Peyer's patch (tissue), 4 donors: ENCODE data around the gene SLC25A21. TPM values are rescaled to one million over a fixed set of nuclear protein-coding genes. Genes with fewer than 3 reads are reported as not detected.

Experiments used
- DNase-seq, 3 donors: peaks; one replicate each; pipeline ENCODE4 v3.0.0-alpha.2; 2017 to 2019
- H3K27ac ChIP-seq, 4 donors: fragments of 200-600 bp; sonication (generic); one replicate each; pipeline ENCODE4 v1.5.1; 2016 to 2019
- H3K27me3 ChIP-seq, 2 donors: fragments of 200-600 bp; sonication (generic); one replicate each; pipeline ENCODE4 v1.5.1; 2019
- H3K36me3 ChIP-seq, 3 donors: fragments of 200-600 bp; sonication (generic); one replicate each; pipeline ENCODE4 v1.5.1; 2016 to 2019
- H3K4me1 ChIP-seq, 4 donors: fragments of 200-600 bp; sonication (generic); one replicate each; pipeline ENCODE4 v1.5.1; 2016 to 2019
- H3K4me3 ChIP-seq, 4 donors: fragments of 200-600 bp; sonication (generic); 1 replicate in 3 of 4; 2 replicates in 1 of 4; pipeline ENCODE4 v1.5.1; 2016 to 2019; ENCODE audit warnings: mild to moderate bottlenecking in 1 of 4
- H3K9me3 ChIP-seq, 4 donors: fragments of 200-600 bp; sonication (generic); one replicate each; pipeline ENCODE4 v1.5.1; 2016 to 2019; ENCODE audit warnings: mild to moderate bottlenecking in 1 of 4
- POLR2A ChIP-seq, 2 donors: fragments of 450-650 bp; IDR thresholded peaks; one replicate each; pipeline ENCODE4 v1.5.1; 2017; ENCODE audit warnings: antibody characterized with exemption in 2 of 2, mild to moderate bottlenecking in 2 of 2, moderate library complexity in 2 of 2
- total RNA-seq, 4 donors: library from RNA; depleted of rRNA; stranded (reverse); fragments of >200 nt; gene quantifications; one replicate each; pipeline ENCODE4 v1.1.0, GENCODE V29; 2016
- TF ChIP-seq, protein P1 (sequence below), 6 experiments: fragments of 450-650 bp in 4 of 6; fragments of 200-600 bp in 2 of 6; sonication (generic) in 1 of 6; IDR thresholded peaks; one replicate each; pipeline ENCODE4 v1.5.1; 2017 to 2019; ENCODE audit warnings: antibody characterized with exemption in 6 of 6, mild to moderate bottlenecking in 3 of 6, moderate library complexity in 1 of 6

Gene SLC25A21
- total RNA-seq, 4 donors from 2014 or later = 0.70 to 1.6 TPM; not detected in 2

DNA sequence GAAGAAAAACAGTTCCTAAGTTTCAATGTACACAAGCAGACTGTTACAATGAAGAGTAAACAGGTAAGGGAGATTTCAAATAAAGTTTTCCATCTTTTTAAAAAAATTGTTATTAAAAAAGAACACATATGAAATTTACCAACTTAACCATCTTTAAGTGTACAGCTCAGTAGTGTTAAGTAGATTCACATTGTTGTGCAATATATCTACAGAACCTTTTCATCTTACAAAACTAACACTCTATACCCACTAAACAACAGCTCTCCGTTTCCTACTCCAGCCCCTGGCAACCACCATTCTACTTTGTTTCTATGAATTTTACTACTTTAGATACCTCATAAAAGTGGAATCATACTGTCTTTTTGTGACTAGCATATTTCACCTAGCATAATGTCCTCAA is 139.5 kb downstream of the SLC25A21 start:
- Histone ChIP-seq H3K27ac (no peak overlapping the region), H3K36me3 (no peaks in the 10 kb centered on the region), H3K4me3 (no peak overlapping the region), H3K27me3 (no peaks in the 10 kb centered on the region), H3K4me1 (no peaks in the 10 kb centered on the region), H3K9me3 (no peaks in the 10 kb centered on the region)
- TF ChIP-seq POLR2A (IDR thresholded peaks at IDR 0.05) = no peak
- TF ChIP-seq, protein P1, sequence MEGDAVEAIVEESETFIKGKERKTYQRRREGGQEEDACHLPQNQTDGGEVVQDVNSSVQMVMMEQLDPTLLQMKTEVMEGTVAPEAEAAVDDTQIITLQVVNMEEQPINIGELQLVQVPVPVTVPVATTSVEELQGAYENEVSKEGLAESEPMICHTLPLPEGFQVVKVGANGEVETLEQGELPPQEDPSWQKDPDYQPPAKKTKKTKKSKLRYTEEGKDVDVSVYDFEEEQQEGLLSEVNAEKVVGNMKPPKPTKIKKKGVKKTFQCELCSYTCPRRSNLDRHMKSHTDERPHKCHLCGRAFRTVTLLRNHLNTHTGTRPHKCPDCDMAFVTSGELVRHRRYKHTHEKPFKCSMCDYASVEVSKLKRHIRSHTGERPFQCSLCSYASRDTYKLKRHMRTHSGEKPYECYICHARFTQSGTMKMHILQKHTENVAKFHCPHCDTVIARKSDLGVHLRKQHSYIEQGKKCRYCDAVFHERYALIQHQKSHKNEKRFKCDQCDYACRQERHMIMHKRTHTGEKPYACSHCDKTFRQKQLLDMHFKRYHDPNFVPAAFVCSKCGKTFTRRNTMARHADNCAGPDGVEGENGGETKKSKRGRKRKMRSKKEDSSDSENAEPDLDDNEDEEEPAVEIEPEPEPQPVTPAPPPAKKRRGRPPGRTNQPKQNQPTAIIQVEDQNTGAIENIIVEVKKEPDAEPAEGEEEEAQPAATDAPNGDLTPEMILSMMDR (IDR thresholded peaks at IDR 0.05) = no peak
- no peak for DNase-seq

DNA sequence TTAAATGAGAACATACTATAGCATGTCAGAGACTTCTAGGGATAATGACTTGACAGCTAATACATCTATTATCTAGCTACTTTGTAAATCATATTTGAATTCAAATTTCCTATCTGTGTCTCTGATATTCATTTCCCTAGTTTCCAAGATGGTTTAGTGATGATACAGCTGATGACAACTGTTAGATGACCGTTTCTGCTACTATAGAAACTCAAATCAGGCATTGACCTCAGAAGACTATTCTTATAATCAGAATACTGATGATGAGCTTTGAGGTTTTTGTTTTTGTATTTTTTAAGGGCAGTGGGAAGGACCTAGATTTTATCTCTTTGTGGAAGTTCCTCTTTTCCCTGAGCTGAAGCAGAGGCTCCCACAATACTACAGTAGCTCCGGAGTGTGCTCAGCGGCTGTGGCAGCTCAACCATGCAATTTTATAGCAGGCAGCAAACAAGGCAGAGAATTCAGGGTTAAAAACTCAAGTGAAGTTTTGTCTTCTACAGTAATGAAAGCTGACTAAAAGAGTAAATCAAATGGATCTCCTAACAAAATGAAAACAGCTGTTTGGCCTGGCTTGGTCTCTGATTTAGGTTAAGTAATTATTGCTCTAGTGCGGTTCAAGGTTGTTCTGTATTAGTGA is 145.1 kb downstream of the SLC25A21 start:
- H3K27ac ChIP-seq = no peak overlapping the region
- DNase-seq = no peak
- no peak for TF ChIP-seq POLR2A (IDR thresholded peaks at IDR 0.05)
- TF ChIP-seq, protein P1 (IDR thresholded peaks at IDR 0.05) = no peak

DNA sequence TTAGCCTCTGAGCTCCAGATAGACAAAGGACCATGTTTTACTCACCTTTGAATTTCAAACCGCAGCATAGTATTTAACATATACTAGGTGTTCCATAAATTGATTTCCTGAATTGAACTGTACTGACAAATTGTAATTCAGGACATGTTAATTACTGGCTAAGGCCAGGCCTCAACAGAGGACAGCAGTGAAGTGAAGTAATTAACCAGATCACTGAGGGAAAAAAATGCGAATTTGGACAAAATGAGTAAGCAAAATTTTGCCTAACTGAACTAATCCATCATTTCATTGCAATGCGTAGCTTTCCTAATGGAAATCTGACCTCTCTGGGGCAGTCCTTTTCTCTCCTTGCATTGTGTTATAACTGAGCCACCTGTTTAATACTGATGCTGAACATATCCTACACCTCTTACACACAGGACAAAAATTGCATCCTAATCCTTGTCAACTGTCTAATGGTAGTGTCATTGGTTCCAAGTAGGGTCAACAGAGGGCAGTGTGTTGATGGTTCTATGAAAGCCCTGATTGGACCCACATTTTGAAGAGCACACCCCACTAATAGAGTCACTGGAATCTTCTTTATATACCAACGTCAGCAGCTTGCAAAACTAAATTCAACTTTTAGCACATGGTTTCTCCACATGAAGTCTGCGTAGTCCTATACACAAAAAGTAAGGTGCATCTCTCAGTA is 148.4 kb downstream of the SLC25A21 start:
- no peak for DNase-seq
- Histone ChIP-seq H3K4me3 (no peak overlapping the region), H3K36me3 (no peaks in the 10 kb centered on the region), H3K27ac (no peak overlapping the region), H3K4me1 (no peaks in the 10 kb centered on the region), H3K27me3 (no peaks in the 10 kb centered on the region), H3K9me3 (no peaks in the 10 kb centered on the region)
- TF ChIP-seq, protein P1 (IDR thresholded peaks at IDR 0.05) = no peak
- no peak for TF ChIP-seq POLR2A (IDR thresholded peaks at IDR 0.05)

More for the DNA sequence above, 145.1 kb downstream of the SLC25A21 start:
- H3K9me3 ChIP-seq = no peaks in the 10 kb centered on the region
- H3K27me3 ChIP-seq = no peaks in the 10 kb centered on the region
- H3K36me3 ChIP-seq = no peaks in the 10 kb centered on the region
- H3K4me1 ChIP-seq = no peaks in the 10 kb centered on the region
- H3K4me3 ChIP-seq = no peak overlapping the region

DNA sequence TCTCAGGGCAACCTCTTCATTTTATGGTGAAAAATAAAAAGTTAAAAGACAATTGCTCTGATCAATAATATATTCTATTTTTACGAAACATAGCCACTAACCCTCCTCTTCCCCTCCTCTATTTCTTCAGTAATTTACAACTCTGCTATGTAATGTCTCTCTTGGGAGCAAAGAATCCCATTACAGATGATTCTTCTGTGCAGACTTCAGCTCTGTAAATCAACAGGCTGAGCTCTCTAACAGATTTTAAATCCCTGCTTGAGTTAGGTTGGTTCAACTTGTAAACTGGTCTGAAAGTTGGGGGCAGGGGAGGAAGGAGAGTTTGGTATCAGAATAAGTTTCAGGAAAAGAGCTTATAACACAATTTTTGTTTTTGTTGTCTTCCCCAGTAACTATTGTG is 151.0 kb downstream of the SLC25A21 start:
- DNase-seq = no peak
- Histone ChIP-seq H3K27me3 (no peaks in the 10 kb centered on the region), H3K9me3 (no peaks in the 10 kb centered on the region), H3K4me1 (no peaks in the 10 kb centered on the region), H3K4me3 (no peak overlapping the region), H3K36me3 (no peaks in the 10 kb centered on the region), H3K27ac (no peak overlapping the region)
- TF ChIP-seq POLR2A (IDR thresholded peaks at IDR 0.05) = no peak
- TF ChIP-seq, protein P1 (IDR thresholded peaks at IDR 0.05) = no peak

DNA sequence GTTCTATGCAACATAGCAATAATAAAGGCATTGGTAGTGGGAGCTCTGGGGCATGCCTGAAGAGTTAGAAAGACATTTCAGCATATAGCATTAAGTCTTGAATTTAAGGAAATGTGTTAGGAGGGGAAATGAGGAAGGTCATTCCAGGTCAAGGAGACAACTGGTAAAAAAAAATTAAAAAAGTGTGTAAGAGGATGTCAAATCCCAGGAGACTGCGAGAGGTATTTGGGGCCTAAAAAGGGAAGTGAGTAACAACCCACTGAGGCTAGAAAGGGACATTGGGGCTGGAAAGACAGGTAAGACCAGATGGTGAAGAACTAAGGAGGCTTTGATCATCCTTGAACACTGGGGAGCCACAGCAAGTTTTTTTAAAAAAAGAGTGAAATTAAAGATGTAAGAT is 152.9 kb downstream of the SLC25A21 start:
- Histone ChIP-seq H3K27ac (no peak overlapping the region), H3K4me1 (no peaks in the 10 kb centered on the region), H3K4me3 (no peak overlapping the region), H3K36me3 (no peaks in the 10 kb centered on the region), H3K27me3 (no peaks in the 10 kb centered on the region), H3K9me3 (no peaks in the 10 kb centered on the region)
- DNase-seq = no peak
- no peak for TF ChIP-seq POLR2A (IDR thresholded peaks at IDR 0.05)
- TF ChIP-seq, protein P1 (IDR thresholded peaks at IDR 0.05) = no peak
